ENCODE data around the gene PMEPA1.
A peak's percentile ranks its signal among the peaks of the same experiment; 100 is the strongest.

The PMEPA1 gene

GRCh38 chr20:57660181-57660921 lies 49.5 kb downstream of the PMEPA1 start:
- peak in 1 of 5 donors; percentile 2 for DNase-seq

DNA sequence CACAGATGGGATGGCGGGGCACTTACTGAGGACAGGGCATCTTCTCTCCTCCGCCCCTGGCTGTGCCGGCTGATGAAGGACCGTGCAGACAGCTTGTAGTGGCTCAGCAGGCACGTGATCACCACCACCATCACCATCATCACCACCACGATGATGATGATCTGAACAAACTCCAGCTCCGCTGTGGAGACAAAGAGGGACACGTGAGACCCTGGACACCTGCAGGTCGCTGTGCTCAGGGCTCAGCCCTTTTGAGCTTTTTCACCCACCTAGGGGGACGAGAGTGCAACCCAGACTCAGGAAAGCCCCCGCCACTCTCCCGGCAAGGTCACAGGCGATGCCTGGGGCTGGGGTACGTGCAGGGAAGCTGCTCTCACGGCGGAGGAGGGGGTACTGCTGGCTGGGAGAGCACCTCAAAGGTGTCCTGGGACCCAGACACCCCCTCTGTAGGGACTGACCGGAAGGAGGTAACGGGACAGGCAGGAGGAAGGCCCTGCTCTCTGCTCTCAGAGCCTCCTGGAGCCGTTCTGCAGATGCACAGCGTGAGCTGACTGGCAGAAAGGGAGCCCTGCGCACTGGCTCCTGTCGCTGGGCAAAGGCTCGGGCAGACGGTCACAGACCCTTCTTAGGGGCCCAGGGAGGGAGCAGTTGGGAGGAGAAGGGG lies 50.2 kb downstream of the PMEPA1 start:
- peak in 1 of 5 donors; percentile 7 for DNase-seq

- DNase-seq, result peak in 1 of 5 donors; percentile 9
These were observed 50.8 kb downstream of the PMEPA1 start for GRCh38 chr20:57658833-57659516.

GRCh38 chr20:57658447-57658832 lies 51.4 kb downstream of the PMEPA1 start:
- DNase-seq, result no peak

DNA sequence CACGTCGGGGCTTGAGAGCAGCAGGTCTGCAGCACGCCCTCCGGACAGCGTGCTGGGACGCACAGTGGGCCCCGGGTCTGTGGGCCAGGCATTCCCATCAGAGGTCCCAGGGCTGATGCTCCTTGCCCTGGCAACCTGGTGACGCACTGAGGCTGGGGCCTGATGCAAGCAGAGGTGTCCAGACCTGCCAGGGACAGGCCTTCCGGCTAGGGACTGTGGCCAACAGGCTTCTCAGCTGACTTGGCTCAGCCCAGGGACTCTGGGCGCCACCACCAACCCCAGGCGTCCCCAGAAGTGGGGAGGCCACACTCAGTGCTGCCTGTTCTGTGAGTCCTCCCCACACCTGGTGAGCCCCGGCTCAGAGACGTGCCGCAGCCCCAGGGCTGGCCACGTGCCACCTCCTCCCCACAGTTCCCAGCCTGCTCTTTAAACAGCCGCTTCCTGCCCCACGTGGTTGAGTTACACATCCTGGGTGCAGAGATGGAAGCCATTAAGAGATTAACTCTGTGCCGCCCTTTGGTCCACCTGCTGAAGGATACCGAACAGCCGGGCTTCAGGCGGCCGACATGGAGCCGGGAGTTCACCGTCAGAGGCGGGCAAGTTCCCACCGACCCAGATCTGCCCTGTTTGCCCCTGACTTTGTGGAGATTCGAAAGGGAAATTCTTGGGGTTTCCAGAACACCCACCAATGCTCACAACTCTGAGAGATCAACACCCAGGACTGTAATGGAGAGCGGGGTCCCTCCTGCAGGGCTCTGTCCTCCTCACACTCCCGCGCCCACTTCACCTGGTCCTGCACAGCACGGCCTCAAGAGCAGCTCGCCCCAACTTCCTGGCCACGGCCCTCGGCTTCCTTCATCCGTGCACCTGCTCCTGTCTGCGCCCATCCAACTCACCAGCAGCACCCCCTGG lies 52.0 kb downstream of the PMEPA1 start:
- DNase-seq, result peak in 4 of 5 donors; percentile 14 to 43 (median 34)

GRCh38 chr20:57656821-57657534 lies 52.8 kb downstream of the PMEPA1 start:
- no peak for DNase-seq

DNA sequence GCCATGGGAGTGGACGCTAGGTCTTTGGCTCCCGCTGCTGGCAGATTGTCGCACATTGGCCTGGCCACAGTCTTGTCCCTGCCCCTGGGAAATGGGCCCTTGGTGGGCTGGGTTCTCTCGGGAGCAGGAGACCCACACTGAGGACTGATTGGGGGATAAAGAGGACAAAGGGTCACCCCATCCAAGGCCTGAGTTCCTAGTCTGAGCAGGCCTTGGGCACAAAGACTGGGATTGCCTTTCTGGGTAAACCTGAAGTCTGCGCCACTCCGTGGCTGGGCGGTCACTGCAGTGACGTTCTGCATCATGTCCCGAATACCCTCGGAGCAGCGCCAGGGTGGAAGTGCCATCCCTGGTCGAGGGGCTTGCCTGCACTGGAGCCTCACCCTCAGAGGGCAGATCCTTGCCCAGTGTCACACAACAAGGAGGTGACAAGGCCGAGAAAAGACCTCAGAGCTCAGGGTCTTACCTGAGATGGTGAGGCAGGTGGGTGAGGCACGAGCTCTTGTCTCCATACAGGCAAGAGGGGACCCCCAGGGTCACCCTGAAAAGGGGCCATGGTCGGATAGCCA lies 53.5 kb downstream of the PMEPA1 start:
- no peak for DNase-seq

DNA sequence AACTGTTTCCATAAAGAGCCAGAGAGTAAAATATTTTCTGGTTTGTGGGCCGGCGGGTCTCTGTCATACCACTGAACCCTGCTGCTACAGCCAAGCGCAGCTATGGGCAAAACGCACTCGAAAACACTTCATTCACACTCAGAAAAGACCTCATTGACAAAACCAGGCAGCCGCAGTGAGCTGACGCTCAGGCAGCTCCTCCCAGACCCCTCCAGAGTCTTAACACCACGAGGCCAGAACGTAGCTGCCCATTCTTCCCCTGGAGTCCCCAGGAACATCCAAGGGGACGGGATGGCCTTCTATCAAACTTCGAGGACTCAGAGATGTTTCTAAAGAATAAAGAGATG lies 54.0 kb downstream of the PMEPA1 start:
- no peak for DNase-seq

DNA sequence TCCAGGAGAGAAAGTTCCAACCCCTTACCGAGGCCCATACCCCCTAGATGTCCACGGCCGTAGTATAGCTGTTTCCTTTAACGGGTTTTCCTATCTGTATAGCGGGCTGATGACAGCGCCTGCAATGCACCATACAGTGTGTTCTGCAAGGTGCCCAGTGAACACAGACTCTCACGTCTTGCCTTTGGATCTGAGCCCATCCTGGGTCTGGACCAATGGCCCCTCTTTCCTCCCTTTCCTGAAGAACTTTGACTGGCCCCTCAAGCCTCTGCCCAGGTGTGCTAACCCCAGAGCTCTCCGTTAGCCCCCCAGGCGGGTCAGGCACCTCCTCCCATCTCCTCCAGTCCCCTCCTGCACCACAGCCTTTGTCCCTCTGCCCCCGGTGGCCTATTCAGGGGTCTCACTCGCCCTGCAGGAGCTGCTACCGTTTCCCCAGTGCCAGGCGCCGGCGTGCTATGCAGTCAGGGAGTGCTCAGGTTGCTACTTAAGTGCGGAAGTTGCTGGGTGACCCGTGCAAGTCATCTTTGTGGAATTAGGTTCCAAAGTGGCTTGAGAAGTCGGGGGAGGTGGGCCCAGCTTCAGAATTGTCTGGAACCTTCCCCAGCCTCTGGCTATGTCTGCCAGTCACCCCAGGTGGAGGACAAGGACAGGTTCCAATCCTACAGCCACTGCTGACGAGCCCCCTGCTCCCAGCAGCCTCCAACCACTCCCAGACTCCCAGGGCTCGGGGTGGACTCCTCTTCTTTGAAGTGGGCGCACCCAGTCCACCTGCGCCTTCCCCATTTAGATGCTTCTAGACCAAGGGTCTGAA lies 54.6 kb downstream of the PMEPA1 start:
- no peak for DNase-seq

DNA sequence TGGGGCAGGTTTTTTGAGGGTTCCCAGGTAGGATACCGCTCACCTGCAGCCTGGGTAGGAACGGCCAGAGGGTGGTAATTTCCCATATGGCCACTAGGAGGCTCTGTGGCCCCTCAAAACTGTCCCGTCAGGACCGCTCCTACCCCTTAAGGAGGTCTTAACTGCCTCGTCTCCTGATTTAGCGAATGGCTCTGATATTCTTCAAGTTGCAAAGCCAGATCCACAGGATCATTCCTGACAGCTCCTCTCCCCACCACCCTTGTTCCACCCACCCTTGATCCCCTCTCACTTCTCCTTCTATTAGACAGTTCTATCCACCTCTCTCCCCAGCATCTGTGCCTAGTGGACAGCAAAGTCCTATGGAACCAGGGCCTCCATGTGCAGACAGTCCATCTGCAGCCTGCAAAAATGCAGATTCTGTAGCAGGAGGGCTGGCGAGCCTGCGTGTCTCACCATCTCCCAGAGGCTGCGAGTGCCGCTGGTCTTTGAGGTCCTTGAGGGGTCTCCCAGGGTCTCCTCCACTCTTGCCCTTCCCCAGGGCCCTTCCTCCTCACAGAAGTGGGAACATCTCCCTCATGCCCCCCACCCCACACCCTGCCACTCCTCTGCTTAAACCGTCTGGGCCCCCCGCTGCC lies 55.3 kb downstream of the PMEPA1 start:
- DNase-seq, result peak in 3 of 5 donors; percentile 36 to 44 (median 42)

- no peak for DNase-seq
These were observed 55.9 kb downstream of the PMEPA1 start for GRCh38 chr20:57653910-57654309.

DNA sequence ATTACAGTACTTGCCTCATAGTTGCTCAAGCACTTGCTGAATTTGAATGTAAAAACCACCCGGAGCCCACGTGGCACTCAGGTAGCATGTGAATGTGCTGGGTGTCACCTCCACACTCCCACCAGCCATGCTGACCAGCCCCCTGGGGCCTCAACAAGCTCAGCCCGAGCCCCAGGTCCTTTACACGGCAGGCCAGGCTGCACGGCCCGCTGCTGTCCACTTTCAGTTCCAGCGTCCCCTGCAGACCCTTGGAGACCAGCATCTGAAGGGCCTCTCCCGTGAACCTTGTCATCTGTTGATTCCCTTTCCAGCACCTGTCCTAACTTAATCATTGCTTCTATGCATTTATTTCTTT lies 56.3 kb downstream of the PMEPA1 start:
- DNase-seq, result no peak

DNA sequence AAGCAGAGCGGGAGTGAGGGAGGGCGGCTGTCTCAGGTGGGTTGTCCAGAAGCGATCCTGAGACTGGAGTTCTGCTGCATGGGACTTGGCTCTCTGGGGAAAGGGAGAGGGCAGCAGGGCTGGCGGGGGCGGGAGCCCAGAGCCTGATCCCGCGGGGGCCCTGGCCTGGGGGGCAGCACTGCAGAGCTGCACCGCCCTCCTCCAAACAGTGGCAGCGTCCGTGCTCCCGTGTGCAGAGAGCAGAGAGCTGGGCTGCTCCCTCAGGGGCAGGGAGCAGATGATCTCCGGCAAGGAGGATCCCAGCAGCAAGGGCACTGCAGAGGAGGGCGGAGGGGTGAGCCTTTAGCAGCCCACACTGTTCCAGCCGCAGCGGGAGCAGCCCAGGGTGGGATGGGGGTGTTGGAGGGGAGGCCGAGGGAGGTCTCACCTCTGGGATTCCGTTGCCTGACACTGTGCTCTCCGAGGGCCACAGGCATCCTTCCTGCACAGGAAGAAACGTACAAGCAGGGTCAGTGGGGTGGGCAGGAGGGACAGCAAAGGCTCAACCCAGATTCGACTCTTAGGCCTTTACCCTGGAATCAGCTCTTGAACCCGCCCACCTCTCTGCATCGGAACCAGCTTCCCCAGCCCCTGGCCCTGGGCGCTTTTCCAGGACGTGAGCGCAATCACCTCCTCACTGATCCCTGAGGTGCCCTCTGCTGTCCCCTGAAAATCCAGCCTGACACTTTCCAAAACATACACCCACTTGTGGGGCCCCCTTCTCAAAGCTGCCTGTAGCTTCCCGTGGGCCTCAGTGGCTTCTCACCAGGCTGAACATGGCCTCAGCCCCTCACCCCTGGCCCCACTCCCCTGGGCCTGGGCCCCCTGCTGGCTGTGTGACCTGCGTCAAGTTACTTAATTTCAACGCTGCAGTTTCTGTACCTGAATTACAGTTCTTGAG lies 56.9 kb downstream of the PMEPA1 start:
- DNase-seq, result no peak

DNA sequence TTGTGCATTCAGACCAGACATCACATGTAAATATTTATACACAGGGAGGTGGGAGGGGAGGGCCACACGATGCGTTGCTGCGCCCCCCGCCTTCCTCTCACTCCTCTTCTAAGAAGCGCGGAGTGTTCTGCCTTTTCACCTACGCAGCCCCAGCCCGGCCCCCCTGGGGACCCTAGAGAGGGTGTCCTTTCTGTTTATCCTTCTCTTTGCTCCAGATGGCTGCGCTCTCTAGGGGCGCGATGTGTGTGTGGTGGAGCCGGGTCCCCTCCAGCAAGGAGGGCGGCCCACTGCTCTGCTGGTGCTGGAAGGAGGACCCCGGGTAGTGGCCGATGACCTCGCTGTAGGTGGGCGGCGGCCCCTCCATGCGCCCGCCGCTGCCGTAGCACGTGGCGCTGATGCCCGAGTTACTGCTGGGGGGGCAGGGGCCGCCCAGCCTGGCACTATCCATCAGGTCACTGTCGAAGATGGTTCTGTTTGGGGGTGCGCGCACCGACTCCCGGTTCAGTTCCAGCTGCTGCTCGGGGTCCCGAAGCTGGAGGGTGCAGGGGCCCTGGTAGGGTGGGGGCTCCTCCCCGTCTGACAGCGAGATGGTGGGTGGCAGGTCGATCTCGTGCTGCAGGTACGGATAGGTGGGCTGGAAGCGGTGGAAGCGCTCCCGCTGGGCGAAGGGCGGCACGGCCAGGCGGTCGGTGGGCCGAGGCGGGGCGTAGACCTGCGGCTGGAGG lies 57.8 kb downstream of the PMEPA1 start:
- no peak for DNase-seq

- no peak for DNase-seq
These were observed 58.9 kb downstream of the PMEPA1 start for GRCh38 chr20:57650756-57651483.

DNA sequence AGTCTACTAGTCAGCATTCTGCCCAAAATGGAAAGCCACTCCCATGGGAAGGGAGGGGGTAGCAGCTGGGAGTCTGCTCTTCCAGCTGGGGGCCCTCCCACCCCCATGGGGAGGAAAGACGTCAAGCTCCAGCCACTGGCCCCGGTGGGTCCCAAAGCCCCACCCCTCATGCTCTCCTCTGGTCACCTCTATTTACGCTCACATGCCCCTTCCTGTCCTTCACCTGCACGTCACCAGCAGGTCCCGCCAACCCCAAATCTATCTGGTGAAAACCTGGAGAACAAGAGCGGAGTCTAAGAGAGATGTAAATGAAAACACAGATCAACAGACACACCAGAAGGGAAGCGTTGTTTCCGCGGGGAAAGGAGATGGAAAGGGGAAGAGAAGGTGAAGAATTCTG lies 59.5 kb downstream of the PMEPA1 start:
- DNase-seq, result no peak

DNA sequence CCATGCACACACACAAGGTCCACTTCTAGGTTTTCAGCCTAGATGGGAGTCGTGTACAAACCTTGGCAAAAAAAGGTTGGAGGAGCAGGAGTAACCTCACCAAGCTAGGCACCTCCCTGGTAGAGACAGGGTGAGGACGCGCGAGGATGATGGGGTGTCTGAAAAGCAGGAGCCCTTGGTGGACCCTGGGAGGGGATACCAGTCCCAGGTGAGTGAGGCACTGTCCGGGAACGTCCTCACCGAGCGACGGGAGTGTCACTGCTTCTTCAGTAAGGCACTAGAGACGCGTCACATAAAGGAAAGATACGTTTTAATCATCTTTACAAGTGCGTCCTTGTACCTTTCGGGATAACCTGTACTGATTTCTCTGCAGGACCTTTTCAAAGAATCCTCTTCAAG lies 60.2 kb downstream of the PMEPA1 start:
- no peak for DNase-seq

Data from T-helper 1 cell (primary cell).